HL-60 (cell line): ENCODE results near the gene SOST.

ENCODE experiments used
- DNase-seq, 2 experiments: peaks; one replicate each; pipeline ENCODE4 v3.0.0-alpha.2; 2010 to 2020; ENCODE audit warnings: low read depth in 1 of 2, low spot score in 1 of 2
- H3K27ac ChIP-seq: fragments of 250-450 bp; sonication (Bioruptor Pico); replicated peaks from 2 replicates; pipeline ENCODE4 v1.5.1; 2020; ENCODE audit warnings: mild to moderate bottlenecking, moderate library complexity
- H3K27me3 ChIP-seq: fragments of 250-450 bp; sonication (Bioruptor Pico); 2 replicates; pipeline ENCODE4 v1.5.1; 2021; ENCODE audit warnings: mild to moderate bottlenecking, moderate library complexity; ENCODE audit not compliant: insufficient read depth, poor library complexity, severe bottlenecking
- H3K4me3 ChIP-seq: replicated peaks from 2 replicates; pipeline ENCODE4 v1.5.1; 2011; ENCODE audit warnings: mild to moderate bottlenecking, control low read depth, low read length; ENCODE audit not compliant: insufficient read depth
- CTCF ChIP-seq: IDR thresholded peaks from one replicate; pipeline ENCODE4 v1.5.1; 2011; ENCODE audit warnings: low read length, control low read depth, inconsistent platforms; ENCODE audit not compliant: insufficient read depth
- GABPA ChIP-seq: IDR thresholded peaks from 2 replicates; pipeline ENCODE4 v1.6.1; 2012; ENCODE audit warnings: low read depth
- POLR2AphosphoS5 ChIP-seq: IDR thresholded peaks from 2 replicates; pipeline ENCODE4 v1.6.1; 2012; ENCODE audit warnings: low read depth
- REST ChIP-seq: IDR thresholded peaks from 2 replicates; pipeline ENCODE4 v1.6.1; 2012; ENCODE audit warnings: low read depth; ENCODE audit not compliant: insufficient replicate concordance
- SPI1 ChIP-seq: IDR thresholded peaks from 2 replicates; pipeline ENCODE4 v1.6.1; 2012; ENCODE audit warnings: low read depth, mild to moderate bottlenecking, borderline replicate concordance

SOST gene

GRCh38 chr17:43759836-43760235 is 1.2 kb upstream of the SOST start:
- no peak for TF ChIP-seq CTCF
- TF ChIP-seq REST: no peak
- TF ChIP-seq SPI1: no peak
- TF ChIP-seq POLR2AphosphoS5: no peak
- TF ChIP-seq GABPA: no peak
- DNase-seq: no peak
- Histone ChIP-seq H3K4me3 (no peak overlapping the region), H3K27ac (no peak overlapping the region), H3K27me3 (peaks cover 28% of the 10 kb centered on the region)

DNA sequence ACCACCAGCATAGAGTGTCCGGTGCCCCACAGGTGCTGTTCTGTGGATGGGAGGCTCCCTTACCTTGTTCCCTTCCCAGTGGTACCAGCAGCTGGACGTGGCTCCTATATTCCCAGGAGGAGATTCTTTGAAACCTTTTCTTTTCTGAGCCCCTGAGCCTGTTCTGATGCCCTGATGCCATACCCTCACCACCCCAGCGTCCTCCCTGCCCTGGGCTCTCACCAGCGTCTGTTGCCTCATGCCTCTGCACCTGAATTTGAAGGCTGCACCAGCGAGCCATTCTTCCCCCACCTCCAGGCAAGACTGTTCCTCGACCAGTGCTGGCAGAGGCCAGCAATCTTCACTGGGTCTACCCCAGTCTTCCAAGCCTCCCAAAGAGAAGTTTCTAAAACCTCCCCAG is 505 bp downstream of the SOST start:
- H3K27me3 ChIP-seq: peaks cover 41% of the 10 kb centered on the region
- DNase-seq: no peak
- TF ChIP-seq GABPA: no peak
- no peak for TF ChIP-seq CTCF
- TF ChIP-seq REST: no peak
- no peak for TF ChIP-seq POLR2AphosphoS5
- TF ChIP-seq SPI1: no peak

DNA sequence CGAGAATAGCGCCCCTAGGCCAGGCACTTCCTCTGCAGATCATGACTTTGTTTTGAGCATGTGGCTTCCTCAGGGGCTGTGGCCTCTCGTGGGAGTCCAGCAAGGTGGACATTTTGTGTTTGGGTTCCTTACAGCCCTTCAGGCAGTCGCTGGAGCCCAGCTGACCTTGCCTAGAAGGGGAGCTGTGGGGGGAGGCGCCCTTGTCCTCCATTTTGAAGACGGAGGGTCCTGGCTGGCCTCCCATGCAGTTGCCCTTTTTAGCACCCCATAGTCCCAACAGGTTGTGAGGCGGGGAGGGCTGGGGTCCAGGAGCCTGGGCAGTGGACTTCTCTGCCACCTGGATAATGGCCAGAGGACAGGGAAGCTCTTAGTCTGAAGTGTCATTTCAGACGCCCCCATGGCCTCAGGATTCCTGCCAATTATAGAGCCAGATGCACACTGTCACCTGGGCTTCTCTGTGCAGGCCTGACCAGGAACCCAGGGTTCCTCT is 1.4 kb downstream of the SOST start:
- no peak for TF ChIP-seq SPI1
- no peak for TF ChIP-seq CTCF
- no peak for TF ChIP-seq REST
- no peak for TF ChIP-seq GABPA
- no peak for TF ChIP-seq POLR2AphosphoS5
- DNase-seq: no peak
- H3K27me3 ChIP-seq: peaks cover 41% of the 10 kb centered on the region
- H3K4me3 ChIP-seq: no peak overlapping the region
- no peak overlapping the region for H3K27ac ChIP-seq

More for the DNA sequence above, 505 bp downstream of the SOST start:
- no peak overlapping the region for H3K4me3 ChIP-seq
- no peak overlapping the region for H3K27ac ChIP-seq
